Fibroblast of mammary gland (primary cell): ENCODE measurements around the gene DNM3.

Experiments
- DNase-seq: peaks from one replicate; pipeline ENCODE4 v3.0.0-alpha.2; 2010; ENCODE audit warnings: low read depth
- H3K4me3 ChIP-seq: 2 replicates; pipeline ENCODE4 v1.5.1; 2011; ENCODE audit warnings: low read depth, mild to moderate bottlenecking, low read length, moderate library complexity; ENCODE audit not compliant: control insufficient read depth
- TF ChIP-seq, protein P1 (sequence below): conservative IDR thresholded peaks from 2 replicates; pipeline ENCODE4 v1.5.1; 2011; ENCODE audit warnings: low read depth, low read length, inconsistent platforms; ENCODE audit not compliant: control insufficient read depth, insufficient read depth

DNM3 gene

DNA sequence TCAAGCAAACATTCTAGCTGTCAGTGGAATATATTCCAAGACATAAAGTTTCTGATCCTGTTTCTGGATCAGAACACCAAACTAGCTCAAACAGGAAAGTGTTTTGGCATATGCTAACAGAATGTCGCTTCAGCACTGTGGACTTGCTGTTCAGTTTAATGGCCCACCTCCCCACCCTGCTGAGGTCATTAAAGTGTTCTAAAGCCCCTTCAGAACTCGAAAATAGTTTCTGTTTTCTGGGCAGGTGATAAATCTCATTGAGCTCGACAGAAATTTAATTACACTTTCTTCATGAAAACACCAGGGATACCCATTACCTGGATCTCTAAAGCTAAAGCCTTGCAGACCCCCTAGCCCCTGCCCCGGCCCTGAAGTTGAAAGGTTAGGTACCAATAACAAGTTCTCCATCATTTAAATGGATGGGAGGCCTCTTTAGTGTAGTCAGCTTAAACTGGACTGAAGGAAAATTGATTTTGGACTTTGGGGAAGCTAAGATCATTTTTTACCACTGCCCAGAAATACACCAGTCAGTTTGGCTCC is 575.3 kb downstream of the DNM3 start:
- H3K4me3 ChIP-seq, result no peak overlapping the region
- no peak for DNase-seq
- TF ChIP-seq, protein P1, sequence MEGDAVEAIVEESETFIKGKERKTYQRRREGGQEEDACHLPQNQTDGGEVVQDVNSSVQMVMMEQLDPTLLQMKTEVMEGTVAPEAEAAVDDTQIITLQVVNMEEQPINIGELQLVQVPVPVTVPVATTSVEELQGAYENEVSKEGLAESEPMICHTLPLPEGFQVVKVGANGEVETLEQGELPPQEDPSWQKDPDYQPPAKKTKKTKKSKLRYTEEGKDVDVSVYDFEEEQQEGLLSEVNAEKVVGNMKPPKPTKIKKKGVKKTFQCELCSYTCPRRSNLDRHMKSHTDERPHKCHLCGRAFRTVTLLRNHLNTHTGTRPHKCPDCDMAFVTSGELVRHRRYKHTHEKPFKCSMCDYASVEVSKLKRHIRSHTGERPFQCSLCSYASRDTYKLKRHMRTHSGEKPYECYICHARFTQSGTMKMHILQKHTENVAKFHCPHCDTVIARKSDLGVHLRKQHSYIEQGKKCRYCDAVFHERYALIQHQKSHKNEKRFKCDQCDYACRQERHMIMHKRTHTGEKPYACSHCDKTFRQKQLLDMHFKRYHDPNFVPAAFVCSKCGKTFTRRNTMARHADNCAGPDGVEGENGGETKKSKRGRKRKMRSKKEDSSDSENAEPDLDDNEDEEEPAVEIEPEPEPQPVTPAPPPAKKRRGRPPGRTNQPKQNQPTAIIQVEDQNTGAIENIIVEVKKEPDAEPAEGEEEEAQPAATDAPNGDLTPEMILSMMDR, result no peak

DNA sequence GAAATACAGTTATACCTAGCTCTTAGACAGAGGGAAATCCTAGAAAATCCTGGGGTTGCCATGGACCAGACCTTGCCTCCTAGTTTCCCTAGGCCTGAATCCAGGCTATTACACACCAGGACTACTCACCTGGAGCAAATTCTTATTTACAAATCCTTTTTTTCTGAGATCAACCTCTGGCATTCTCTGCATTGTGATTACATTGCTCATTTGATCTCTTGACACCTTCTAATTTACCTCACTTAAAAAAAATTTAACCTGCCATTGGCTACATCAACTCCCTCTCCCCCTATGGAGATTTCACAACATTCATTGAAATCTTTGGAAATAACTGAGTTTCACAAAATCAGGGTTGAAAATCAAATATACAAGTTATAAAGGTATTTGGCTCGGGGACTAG is 576.3 kb downstream of the DNM3 start:
- H3K4me3 ChIP-seq, result no peak overlapping the region
- TF ChIP-seq, protein P1, result no peak
- no peak for DNase-seq

DNA sequence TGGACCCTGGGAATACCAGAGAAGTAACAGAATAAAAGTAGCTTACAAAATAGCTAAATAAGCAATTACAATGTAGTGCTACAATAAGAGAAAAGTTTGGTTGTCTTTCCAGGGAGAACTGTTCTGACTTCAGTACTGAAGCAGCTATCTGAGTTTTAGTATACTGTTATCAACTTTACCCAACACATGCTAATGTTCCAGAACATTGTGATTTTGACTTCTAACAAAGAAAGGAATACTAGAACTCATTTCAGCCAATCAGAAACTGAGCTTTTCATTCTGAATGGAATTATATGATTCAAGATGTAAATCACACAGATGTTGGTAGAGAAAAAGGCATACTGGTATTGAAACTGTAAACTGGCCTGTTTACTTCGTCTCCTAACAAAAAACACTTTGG is 579.1 kb downstream of the DNM3 start, which contains the start of gene C1orf105:
Gene C1orf105, plus strand, starts transcription at position 301 of the 400 bp plus-strand sequence. CDS start 201 bp downstream, outside the sequence.
- TF ChIP-seq, protein P1, result no peak
- no peak within 1 kb of the TSS for H3K4me3 ChIP-seq
- DNase-seq, result no peak

DNA sequence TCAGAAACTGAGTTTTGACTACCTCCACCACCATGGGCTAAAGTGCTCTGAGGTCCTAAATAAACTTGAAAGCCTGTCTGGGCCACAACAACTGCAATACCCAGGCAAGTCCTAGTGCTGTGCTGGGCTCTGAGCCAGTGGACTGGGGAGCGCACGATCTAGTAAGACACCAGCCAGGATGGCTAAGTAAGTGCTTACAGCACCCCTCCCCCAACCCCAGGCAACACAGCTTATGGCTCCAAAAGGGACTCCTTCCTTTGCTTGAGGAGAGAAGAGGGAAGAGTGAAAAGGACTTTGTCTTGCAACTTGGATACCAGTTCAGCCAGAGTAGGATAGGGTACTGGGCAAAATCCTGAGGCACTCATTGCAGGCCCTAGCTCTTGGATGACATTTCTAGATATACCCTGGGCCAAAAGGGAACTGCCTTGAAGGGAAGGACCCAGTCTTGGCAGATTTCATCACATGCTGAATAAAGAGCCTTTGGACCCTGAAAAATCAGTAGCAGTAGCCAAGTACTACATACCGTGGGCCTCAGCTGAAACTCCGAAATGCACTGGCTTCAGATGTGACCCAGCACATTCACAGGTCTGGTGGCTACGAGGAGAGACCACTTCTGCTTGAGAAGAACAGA is 580.8 kb downstream of the DNM3 start:
- DNase-seq, result no peak
- TF ChIP-seq, protein P1, result no peak

DNA sequence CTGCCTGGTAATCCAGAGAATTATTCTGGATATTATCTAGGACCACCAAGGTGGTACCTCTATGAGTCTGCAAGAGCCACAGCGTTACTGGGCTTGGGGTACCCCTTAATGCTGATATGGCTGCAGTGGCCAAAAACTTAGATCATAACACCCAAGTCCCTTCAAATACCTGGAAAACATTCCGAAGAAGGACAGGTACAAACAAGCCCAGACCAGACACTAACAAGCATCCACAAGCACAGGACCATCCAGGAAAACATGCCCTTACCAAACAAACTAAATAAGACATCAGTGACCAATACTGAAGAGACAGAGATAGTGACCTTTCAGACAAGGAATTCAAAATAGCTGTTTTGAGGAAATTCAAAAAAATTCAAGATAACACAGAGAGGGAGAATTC is 582.0 kb downstream of the DNM3 start:
- no peak for DNase-seq
- TF ChIP-seq, protein P1, result no peak
- H3K4me3 ChIP-seq, result no peak overlapping the region

More for the DNA sequence above, 580.8 kb downstream of the DNM3 start:
- H3K4me3 ChIP-seq, result no peak overlapping the region

DNA sequence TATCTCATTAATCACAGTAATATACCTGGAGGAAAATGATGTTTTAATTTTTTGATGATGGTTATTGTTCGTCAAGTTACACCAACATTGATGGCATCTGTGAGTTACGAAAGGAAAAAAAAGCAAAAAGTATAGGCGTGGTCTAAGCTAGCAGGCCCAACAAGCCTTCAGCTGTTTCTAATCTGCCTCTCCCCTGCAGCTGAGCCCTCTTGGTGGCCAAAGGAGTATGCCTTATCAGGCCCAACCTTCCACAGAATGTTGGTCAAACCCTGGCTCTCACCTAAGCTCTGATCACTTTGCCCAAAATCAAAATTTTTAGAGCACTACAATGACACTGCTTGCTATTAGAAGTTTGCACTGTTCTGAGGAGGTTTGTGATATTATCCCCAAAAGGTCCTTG is 584.0 kb downstream of the DNM3 start:
- H3K4me3 ChIP-seq, result no peak overlapping the region
- TF ChIP-seq, protein P1, result no peak
- DNase-seq, result no peak
